A549 treated with ZK216348 at 1 μM for 4 hours (cell line): ENCODE data around the gene RMDN3. TPM values are rescaled to one million over a fixed set of nuclear protein-coding genes. Genes with fewer than 3 reads are reported as not detected.

Experiments
- total RNA-seq: library from RNA; stranded (reverse); fragments of 200-300 nt; extraction: Qiagen RNA extraction; gene quantifications from 5 replicates; pipeline ENCODE4 v1.2.3, GENCODE V29; 2022; ENCODE audit warnings: low read depth

Gene RMDN3, protein sequence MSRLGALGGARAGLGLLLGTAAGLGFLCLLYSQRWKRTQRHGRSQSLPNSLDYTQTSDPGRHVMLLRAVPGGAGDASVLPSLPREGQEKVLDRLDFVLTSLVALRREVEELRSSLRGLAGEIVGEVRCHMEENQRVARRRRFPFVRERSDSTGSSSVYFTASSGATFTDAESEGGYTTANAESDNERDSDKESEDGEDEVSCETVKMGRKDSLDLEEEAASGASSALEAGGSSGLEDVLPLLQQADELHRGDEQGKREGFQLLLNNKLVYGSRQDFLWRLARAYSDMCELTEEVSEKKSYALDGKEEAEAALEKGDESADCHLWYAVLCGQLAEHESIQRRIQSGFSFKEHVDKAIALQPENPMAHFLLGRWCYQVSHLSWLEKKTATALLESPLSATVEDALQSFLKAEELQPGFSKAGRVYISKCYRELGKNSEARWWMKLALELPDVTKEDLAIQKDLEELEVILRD
- 19.7 to 24.4 TPM (median 23.3 TPM) in 5 replicates for total RNA-seq

DNA sequence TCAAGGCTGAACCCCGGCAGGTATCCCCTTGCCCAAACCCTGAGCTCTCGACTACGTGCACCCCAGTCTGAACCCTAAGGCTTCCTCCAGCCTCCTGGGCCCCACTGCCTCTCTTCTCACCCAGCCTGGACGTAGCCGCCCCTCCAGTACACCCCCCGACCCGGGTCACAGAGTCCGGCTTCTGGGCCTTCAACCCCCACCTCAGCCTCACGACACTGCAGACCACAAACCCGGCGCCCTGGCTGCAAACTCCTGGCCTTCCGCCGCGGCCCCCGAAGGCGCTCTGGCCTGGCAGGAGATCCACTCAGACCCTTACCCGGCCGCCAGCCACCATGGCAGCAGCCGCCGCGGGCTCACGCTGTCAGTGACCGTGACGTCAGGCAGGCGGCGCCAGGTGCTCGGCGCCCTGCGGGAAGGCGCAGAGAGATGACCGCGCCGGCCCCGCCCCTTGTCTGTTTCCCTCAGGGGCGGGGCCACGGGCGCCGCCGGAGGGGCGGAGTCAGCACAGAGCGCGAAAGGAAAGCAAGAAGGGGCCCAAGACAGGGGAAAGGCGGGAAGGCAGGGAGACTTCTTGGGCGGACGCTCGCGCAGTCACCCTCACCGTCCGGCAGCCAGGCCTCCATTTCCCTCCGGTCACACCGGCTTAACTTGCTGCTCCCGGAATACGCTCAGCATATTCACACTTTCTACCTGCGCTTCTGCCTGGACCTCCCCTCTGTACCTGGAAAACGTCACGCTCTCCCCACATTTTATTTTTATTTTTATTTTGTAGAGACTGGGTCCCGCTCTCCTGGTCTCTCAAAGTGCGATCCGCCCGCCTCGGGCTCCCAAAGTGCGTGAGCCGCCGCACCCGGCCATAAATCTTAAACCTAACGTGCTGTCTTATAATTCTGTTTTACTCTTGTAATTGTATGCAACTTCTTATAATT lies at the start of gene RMDN3:
RMDN3 (minus strand) TSS at position 372 of the 929 bp plus-strand sequence. CDS start 471 bp downstream, outside the sequence.

DNA sequence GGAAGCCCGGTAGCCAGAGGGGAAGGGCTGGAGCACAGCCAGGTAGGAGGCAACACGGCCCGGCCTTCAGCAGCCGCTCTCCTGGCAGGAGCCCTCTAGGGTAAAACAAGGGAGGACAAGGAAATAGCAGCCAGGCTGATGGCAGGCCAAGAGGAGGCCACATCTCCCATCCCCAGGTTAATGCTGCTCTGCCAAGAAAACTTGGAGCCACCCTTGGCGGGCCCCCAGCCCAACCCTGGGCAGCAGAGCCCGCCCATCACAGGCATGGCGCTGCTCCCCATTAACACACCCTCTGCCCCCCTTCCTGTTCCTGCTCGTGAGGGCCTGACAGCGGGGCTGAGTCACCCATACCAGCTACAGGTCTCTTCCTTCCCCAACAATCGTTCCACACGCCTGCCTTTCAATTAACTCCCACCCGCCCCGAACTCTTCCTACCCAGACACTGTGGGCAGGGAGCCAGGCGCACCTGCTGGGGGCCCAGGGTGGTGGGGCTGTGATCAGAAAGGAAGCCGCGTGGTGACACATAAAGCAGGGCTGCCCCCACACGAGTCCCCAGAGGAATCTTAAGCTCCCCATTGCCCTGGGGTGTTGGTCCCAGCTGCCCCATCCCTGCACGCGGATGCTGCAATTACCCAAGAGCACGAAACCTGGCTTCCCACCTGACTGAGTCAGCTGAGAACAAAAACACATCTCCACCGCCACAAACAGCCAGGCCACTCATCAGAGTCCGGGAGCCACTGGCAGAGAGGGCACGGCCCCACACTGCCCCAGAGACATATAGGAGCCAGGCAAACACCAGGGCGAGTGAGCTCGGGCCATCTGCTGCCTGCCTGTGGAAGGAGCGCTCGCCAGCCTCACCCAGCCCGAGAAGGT lies 14.5 kb upstream of the RMDN3 start, which contains the start of gene C15orf62:
C15orf62 (plus strand) TSS at position 707 of the 873 bp plus-strand sequence. CDS start 516 bp downstream, outside the sequence.

DNA sequence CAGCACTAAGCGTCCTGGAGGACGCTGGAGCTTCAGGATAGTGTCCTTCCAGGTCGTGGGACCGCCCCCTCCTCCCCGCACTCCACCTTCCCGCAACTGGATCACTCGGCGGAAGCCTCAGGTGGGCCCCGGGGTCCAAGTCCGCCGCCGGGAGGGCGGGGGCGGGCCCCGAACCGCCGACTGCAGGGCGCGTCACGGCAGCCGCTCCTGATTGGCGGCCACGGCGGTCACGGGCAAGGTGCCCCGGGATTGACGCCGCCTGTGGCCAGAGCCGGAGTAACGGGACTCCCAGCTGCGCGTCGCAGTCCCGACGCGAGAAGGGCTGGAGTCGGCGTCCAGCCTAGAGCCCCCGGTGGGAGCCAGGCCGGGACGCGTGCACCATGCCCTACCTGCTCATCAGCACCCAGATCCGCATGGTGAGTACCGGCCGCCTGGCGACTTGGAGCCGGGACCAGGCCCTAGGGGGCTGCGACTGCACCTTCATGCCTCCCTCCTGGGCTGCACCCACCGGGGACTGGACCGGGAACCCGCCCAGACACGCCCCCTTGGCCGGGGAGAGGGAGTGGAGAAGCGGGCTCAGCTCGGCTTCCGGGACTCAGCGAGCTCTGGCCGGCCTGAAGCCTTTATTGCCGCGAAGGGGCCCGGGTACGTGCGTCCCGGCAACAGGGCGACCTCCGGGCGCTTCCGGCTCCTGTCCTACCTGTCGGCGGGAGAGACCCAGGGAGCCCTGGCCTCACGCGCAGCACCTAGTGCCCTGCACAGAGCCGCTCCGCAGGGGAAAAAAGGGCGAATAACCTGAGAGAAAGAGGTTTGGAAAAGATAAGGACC lies 9.0 kb upstream of the RMDN3 start, which contains the start of gene GCHFR:
GCHFR (plus strand) TSS at position 268 of the 828 bp plus-strand sequence; CDS start at position 381, 113 bp downstream.

DNA sequence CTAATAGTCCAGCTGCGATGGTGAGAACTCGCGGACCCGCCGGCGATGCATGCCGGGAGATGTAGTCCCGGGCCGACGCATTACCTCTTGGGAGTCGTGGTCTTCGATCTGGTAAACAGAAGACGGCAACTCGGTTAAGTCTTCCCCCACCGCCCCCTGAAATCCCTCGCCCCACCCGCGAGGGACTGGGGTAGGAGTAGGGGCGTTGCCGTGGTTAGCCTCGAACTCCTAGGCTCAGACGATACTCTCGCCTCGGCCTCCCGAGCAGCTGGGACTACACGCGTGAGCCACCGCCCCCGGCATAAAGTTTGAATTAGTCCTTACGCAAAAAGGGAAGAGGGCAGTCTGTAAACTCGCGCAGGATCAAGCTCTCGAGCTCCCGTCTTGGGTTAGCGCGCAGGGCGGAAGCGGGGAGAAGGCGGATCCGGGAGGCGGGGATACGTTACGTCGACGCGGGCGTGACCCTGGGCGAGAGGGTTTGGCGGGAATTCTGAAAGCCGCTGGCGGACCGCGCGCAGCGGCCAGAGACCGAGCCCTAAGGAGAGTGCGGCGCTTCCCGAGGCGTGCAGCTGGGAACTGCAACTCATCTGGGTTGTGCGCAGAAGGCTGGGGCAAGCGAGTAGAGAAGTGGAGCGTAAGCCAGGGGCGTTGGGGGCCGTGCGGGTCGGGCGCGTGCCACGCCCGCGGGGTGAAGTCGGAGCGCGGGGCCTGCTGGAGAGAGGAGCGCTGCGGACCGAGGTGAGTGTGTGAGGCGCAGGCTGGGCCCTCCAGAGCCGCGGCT lies 60.2 kb downstream of the RMDN3 start, which contains the start of gene RAD51:
RAD51 (plus strand) TSS at position 487 of the 781 bp plus-strand sequence. CDS start 3,585 bp downstream, outside the sequence.

Other genes starting within 250 kb of the RMDN3 start
- 14.5 to 27.4 TPM (median 16.9 TPM) in 5 replicates for gene CCDC32, start 190.2 kb downstream of the RMDN3 start, total RNA-seq
- gene RPUSD2, start 186.0 kb downstream of the RMDN3 start, total RNA-seq: 13.2 to 16.3 TPM (median 15.1 TPM) in 5 replicates
- 3.8 to 8.3 TPM (median 6.8 TPM) in 5 replicates for gene KNL1, start 161.0 kb downstream of the RMDN3 start, total RNA-seq
- gene RAD51, start 60.1 kb downstream of the RMDN3 start, total RNA-seq: 17.8 to 23.9 TPM (median 18.4 TPM) in 5 replicates
- gene GCHFR, start 8.8 kb upstream of the RMDN3 start, total RNA-seq: 5.7 to 8.8 TPM (median 7.0 TPM) in 5 replicates
- gene C15orf62, start 14.7 kb upstream of the RMDN3 start, total RNA-seq: 0.06 to 0.16 TPM (median 0.10 TPM) in 4 of 5 replicates, not detected in the other
- 11.6 to 20.5 TPM (median 16.4 TPM) in 5 replicates for gene ZFYVE19, start 51.8 kb upstream of the RMDN3 start, total RNA-seq
- gene DNAJC17, start 52.2 kb upstream of the RMDN3 start, total RNA-seq: 21.9 to 31.5 TPM (median 24.8 TPM) in 5 replicates
- 0.24 to 0.41 TPM in 2 of 5 replicates, not detected in the others for gene PPP1R14D, start 73.5 kb upstream of the RMDN3 start, total RNA-seq
- 0.66 to 1.5 TPM (median 1.1 TPM) in 5 replicates for gene SPINT1, start 88.8 kb upstream of the RMDN3 start, total RNA-seq
- 4.7 to 6.1 TPM (median 5.1 TPM) in 5 replicates for gene RHOV, start 119.0 kb upstream of the RMDN3 start, total RNA-seq
- 14.9 to 26.0 TPM (median 23.0 TPM) in 5 replicates for gene VPS18, start 139.2 kb upstream of the RMDN3 start, total RNA-seq
- gene DLL4, start 174.1 kb upstream of the RMDN3 start, total RNA-seq: 0.84 to 1.2 TPM (median 1.1 TPM) in 5 replicates
- gene CHAC1, start 198.2 kb upstream of the RMDN3 start, total RNA-seq: 4.3 to 8.5 TPM (median 6.2 TPM) in 5 replicates